GM12891 (cell line): ENCODE data around the gene KCTD16.

Experiments
- DNase-seq: peaks from one replicate; pipeline ENCODE4 v3.0.0; 2011; ENCODE audit warnings: low spot score; ENCODE audit not compliant: insufficient read length
- FAIRE-seq: peaks from 2 replicates; lab custom pipeline; 2011; peaks lifted over from hg19 to GRCh38; lab: Jason Lieb, UNC
- PAX5 ChIP-seq: IDR thresholded peaks from 2 replicates; pipeline ENCODE4 v1.6.1; 2011; ENCODE audit warnings: low read length, moderate library complexity, mild to moderate bottlenecking; ENCODE audit not compliant: insufficient read depth, severe bottlenecking
- POLR2A ChIP-seq: IDR thresholded peaks from 2 replicates; pipeline ENCODE4 v1.6.1; 2011; ENCODE audit warnings: low read depth, low read length, control low read depth
- POLR2AphosphoS5 ChIP-seq: IDR thresholded peaks from 2 replicates; pipeline ENCODE4 v1.6.1; 2011; ENCODE audit warnings: low read depth, low read length, control low read depth
- POU2F2 ChIP-seq: IDR thresholded peaks from 2 replicates; pipeline ENCODE4 v1.6.1; 2011; ENCODE audit warnings: low read depth, mild to moderate bottlenecking, control low read depth, low read length, moderate library complexity
- SPI1 ChIP-seq: IDR thresholded peaks from 2 replicates; pipeline ENCODE4 v1.6.1; 2011; ENCODE audit warnings: low read depth, low read length, control low read depth
- TAF1 ChIP-seq: IDR thresholded peaks from 2 replicates; pipeline ENCODE4 v1.6.1; 2011; ENCODE audit warnings: low read depth, low read length, control low read depth

Gene KCTD16

GRCh38 chr5:144332265-144332664, 161.6 kb downstream of the KCTD16 start:
- DNase-seq (no peak), FAIRE-seq (no peak)
- TF ChIP-seq POLR2A, result no peak
- no peak for TF ChIP-seq POU2F2
- no peak for TF ChIP-seq POLR2AphosphoS5
- TF ChIP-seq SPI1, result no peak
- TF ChIP-seq TAF1, result no peak
- no peak for TF ChIP-seq PAX5

- FAIRE-seq (peak; percentile 26), DNase-seq (no peak)
- TF ChIP-seq TAF1 (no peak), SPI1 (no peak), POLR2AphosphoS5 (no peak), POU2F2 (no peak), PAX5 (no peak), POLR2A (no peak)
Observed at GRCh38 chr5:144333336-144333920, 162.8 kb downstream of the KCTD16 start.

- no peak for DNase-seq
- no peak for FAIRE-seq
- no peak for TF ChIP-seq POU2F2
- TF ChIP-seq TAF1, result no peak
- TF ChIP-seq SPI1, result no peak
- TF ChIP-seq PAX5, result no peak
- no peak for TF ChIP-seq POLR2A
- no peak for TF ChIP-seq POLR2AphosphoS5
Observed at GRCh38 chr5:144335561-144335960, 164.9 kb downstream of the KCTD16 start.

- FAIRE-seq, result no peak
- TF ChIP-seq POLR2AphosphoS5, result no peak
- no peak for TF ChIP-seq POLR2A
- TF ChIP-seq TAF1, result no peak
- no peak for TF ChIP-seq SPI1
- no peak for TF ChIP-seq POU2F2
- no peak for DNase-seq
Observed at GRCh38 chr5:144336191-144336961, 165.7 kb downstream of the KCTD16 start.

GRCh38 chr5:144352330-144352729, 181.7 kb downstream of the KCTD16 start:
- TF ChIP-seq POLR2AphosphoS5, result no peak
- TF ChIP-seq TAF1, result no peak
- no peak for TF ChIP-seq POLR2A
- TF ChIP-seq PAX5, result no peak
- TF ChIP-seq POU2F2, result no peak
- no peak for TF ChIP-seq SPI1
- FAIRE-seq (no peak), DNase-seq (no peak)

GRCh38 chr5:144352732-144353317, 182.2 kb downstream of the KCTD16 start:
- DNase-seq, result no peak
- no peak for FAIRE-seq
- TF ChIP-seq POU2F2, result no peak
- no peak for TF ChIP-seq SPI1
- no peak for TF ChIP-seq TAF1
- no peak for TF ChIP-seq POLR2AphosphoS5
- no peak for TF ChIP-seq PAX5

GRCh38 chr5:144356489-144356888, 185.8 kb downstream of the KCTD16 start:
- no peak for FAIRE-seq

GRCh38 chr5:144361406-144361805, 190.7 kb downstream of the KCTD16 start:
- FAIRE-seq (no peak), DNase-seq (no peak)
- no peak for TF ChIP-seq PAX5
- no peak for TF ChIP-seq POLR2A
- no peak for TF ChIP-seq SPI1
- TF ChIP-seq TAF1, result no peak
- TF ChIP-seq POU2F2, result no peak
- no peak for TF ChIP-seq POLR2AphosphoS5

More at GRCh38 chr5:144356489-144356888, 185.8 kb downstream of the KCTD16 start:
- DNase-seq, result no peak
- TF ChIP-seq POLR2AphosphoS5, result no peak
- TF ChIP-seq TAF1, result no peak
- TF ChIP-seq PAX5, result no peak
- TF ChIP-seq POLR2A, result no peak
- TF ChIP-seq SPI1, result no peak
- TF ChIP-seq POU2F2, result no peak

GRCh38 chr5:144365885-144366284, 195.2 kb downstream of the KCTD16 start:
- TF ChIP-seq POLR2AphosphoS5 (no peak), TAF1 (no peak), SPI1 (no peak)

GRCh38 chr5:144367991-144368390, 197.3 kb downstream of the KCTD16 start:
- FAIRE-seq (no peak), DNase-seq (no peak)
- no peak for TF ChIP-seq POU2F2
- TF ChIP-seq SPI1, result no peak
- no peak for TF ChIP-seq TAF1
- TF ChIP-seq POLR2A, result no peak
- no peak for TF ChIP-seq POLR2AphosphoS5
- TF ChIP-seq PAX5, result no peak

More at GRCh38 chr5:144365885-144366284, 195.2 kb downstream of the KCTD16 start:
- FAIRE-seq, result no peak
- no peak for DNase-seq
